NCI-H1105 (cell line): Measurements from ENCODE around the gene CHCHD6.

Experiments used
- DNase-seq: peaks from one replicate; lab custom pipeline; 2025; lab: John Stamatoyannopoulos, UW

CHCHD6 gene

GRCh38 chr3:126865736-126866135 lies 161.7 kb downstream of the CHCHD6 start:
- no peak for DNase-seq

DNA sequence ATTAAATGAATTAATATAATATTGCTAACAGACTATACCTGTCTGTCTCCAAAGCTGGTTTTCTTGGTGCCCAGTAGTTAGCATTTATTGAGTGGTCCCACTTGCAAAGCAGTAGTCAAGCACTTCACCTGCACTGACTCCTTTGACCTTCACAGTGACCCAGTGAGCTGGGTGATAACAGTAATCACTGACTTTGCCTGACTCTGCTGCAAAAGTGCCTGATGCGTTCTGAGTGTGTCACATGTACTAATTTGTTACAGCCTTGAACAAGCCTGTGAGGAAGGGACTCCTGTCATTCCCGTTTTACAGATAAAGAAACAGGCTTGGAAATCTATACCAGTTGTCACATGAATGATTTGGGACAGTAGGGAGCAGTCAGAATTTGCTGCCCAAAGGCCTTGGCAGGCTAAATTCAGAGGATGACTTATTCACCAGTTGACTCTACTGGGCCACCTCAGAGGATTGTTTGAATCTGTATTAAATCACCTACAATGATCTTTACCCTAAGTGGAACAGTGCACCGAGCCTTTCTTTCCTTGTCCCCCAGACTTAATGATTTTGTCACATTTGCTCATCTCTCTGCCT lies 162.2 kb downstream of the CHCHD6 start:
- no peak for DNase-seq

DNA sequence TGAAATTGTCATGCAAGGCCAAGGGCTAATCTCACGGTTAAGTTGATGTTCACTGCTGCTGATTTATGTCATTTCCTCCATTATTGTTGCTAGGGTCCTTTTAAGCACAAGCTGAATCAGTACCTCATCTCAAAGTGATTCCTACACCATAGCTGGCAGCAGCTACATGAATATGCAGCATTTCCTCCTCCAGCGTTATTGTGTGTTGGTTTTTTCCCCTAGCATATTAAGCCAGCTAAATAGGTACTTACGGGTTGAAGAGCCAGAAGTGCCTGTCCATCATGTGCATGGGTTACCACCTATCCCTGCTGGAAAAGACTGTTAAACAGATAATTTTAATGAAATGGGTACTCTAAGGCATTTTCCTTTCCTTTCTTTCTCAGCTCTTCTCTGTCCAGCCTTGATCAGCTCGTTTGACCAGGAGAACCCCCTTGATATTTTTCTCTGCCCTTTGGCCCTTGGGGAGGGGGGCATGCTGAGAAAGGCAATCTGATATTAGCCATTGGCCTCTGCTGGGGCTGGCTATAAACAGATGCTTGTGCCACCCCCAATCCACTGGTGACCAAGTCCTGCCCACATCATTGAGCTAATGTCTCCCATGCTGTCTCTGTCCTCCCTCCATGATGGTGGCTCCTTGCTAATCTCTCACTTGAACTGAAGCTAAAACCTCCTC lies 163.3 kb downstream of the CHCHD6 start:
- DNase-seq = no peak

DNA sequence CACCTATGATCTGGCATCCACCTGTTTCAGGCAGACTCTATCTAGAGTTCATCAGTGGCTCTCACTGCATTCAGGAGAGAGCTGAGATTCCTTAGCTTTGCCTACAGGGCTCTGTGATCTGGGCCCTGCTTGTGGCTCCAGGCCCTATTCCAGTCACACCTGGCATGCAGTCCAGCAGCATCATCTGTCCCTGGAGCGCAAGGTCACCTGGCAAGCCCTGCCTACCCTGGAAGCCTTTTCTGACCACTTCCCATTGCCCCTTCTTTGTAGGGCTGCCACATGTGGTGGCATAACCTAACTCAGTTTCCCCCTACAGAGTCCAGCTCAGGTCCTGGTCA lies 163.8 kb downstream of the CHCHD6 start:
- DNase-seq = no peak

DNA sequence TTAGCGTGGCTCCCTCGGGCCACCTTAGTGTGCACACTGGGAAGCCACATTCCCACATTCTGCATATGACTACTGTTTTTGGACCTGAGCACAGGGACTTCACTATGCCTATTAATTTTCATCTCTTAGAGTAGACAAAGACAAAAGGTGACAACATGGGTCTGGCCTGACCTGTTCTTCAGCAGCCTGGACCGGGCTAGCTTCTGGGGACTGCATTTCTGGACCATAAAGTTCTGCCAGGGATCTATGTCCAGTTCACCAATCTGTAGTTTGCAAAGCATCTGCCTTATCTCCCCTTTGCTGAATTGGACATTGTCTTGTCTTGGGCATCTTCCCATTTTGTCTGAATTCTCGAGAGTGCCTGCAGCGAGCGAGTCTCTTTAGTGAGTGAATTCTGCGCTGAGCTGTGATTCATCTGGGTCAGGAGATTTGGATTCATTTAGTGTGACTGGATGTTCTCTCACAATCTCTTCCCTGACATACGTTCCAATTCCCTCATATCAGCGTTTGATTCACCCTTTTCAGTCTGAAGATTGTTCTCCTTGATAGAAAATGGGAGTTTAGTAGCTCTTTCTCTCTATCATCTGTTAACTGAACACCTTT lies 166.7 kb downstream of the CHCHD6 start:
- DNase-seq = no peak

DNA sequence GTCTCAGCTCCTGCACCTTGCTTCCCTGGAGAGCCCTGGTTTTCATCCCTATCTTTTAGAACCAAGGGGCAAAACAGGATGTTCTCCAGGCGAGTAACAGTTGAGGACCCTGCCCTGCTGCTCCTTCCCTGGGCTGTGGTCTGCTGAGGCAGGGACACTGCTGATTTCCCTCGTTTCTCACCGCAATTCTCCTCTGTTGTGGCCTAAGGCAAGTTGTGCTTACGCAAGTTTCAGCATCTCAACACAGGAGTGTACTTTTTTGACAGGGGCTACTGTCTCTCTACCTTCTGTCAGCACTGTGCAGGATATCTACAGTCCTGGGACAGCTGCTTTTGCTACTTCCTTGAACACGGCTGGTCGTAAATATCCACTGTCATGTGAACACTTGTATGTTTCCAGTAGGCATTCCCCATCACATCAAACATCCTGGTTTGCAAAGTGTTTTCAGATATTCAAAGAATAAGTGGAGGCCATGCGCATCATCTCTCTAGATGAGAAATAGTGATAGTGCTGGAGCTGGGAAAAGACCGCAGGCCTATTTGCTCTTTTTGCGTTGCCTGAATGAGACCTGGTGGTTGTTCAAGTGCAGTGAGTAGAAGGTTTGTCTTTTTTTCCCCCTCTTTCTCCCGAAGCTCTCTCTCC lies 168.8 kb downstream of the CHCHD6 start:
- DNase-seq = no peak

- DNase-seq = no peak
These were observed 169.4 kb downstream of the CHCHD6 start for GRCh38 chr3:126873416-126873815.

GRCh38 chr3:126878664-126879063 lies 174.6 kb downstream of the CHCHD6 start:
- DNase-seq = no peak

GRCh38 chr3:126880901-126881300 lies 176.9 kb downstream of the CHCHD6 start:
- no peak for DNase-seq

DNA sequence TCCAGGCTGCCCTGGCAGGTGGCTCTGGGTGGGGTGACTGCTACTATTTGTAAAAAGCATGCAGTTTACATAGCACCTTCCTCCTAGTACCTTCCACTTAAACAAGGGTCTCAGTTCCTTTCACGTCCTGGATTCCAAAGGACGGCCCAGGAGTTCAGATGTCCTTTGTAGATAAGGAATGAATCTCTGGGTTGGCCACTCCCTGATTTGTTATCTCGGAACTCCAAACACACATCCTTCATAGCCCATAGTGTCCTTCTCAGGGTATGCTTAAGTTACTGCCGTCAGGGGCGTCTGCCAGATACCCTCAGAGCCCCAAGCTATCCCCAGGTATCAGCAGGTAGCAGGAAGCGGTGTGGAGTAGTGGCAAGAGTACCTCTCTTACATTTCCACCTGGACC lies 177.8 kb downstream of the CHCHD6 start:
- DNase-seq = no peak

DNA sequence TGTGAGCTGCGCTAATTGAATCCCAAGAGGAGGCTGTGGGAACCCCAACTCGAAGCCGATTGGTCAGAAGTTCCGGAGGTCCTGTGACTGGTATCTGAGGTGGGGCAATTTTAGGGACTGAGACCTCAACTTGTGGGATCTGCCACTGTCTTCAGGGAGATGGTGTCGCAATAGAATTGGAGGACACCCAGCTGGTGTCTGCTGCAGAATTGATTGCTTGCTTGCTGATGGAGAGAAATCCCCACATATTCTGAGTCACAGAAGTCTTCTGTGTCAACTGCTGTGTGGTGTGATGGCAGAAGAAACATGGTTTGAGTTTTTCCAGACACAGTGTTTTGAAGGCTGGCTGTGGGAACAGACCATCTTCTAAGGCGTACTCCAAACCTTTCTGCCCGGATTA lies 179.2 kb downstream of the CHCHD6 start:
- DNase-seq = no peak

DNA sequence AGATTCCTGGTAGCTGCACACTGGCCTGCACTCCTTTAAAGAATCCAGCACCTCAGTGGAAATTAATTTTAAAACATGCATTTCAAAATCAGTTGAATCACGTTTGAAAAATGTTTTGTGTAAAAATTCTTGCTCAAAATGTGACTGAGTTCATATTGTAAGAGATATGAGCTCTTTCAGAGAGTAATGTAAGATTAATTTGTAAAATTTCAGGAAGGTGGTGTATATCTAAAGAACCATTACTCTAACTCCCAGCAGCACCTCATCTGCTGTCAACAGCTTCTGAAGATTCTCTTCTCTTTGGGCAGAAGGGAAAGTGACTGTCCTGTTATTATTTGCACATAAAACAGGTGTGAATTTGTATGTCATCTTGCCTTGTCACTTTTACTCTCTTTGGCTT lies 181.4 kb downstream of the CHCHD6 start:
- DNase-seq = no peak

GRCh38 chr3:126886217-126886616 lies 182.2 kb downstream of the CHCHD6 start:
- DNase-seq = no peak

DNA sequence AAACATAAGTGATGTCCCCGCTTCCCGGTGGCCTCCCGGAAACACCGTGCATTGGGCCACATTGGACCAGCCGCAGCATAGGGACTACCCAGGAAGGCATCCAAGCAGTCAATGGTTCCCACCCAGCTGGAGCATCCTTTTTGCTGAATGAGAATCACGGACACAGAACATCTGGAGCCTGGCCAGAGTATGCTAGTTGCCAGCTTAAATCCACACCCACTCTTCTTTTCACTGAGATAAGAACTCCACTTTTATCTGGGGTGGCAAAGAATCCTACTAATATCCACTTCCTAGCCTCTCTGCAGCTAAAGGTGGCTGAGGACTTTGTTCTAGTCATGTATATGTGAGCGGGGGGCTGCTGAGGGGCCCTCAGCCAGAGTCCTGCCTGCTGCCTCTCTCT lies 183.6 kb downstream of the CHCHD6 start:
- DNase-seq = no peak

- no peak for DNase-seq
These were observed 184.2 kb downstream of the CHCHD6 start for GRCh38 chr3:126888186-126888760.

DNA sequence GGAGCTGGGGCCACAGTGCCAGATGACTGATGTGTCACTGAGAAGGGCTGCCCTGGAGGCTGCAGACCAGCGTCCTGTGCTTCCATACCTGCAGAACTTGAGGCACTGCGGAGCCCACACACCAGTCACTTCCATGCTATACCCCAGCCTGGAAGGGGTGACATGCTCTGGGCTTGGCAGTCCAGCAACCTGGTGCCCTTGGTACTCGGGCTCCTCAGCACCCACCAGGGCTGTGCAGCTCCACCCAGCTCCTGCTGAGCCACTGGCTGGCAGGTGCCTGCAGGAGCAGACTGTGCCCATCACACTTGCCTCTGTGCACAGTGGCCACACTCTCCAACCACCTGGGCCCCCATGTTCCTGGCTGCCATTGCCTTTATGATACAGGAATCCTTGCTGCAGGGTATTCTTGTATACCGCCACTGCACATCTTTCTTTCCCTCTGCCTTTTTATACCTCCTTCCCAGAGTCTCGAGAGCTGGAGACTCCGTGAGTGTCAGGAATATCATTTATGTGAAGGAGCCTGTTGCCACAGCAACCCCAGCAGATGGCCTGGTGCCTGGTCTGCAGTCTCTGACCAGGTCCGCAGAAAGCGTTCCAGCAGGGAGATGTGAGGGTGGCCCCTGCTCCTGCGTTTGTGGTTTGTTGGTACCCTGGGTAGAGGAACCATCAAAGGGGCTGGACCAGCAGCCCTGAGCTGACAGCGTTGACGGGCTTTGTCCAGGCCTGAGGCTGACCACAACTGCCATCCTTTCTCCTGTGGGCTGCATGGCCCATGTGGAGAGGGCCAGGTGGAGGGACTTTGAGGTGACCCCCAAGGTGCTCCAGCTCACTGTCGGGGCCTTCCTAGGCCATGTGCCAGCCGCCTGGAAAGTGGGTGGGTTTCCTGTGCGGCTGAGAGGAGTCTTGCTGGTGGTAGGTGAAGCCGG lies 185.5 kb downstream of the CHCHD6 start:
- no peak for DNase-seq

- no peak for DNase-seq
These were observed 187.1 kb downstream of the CHCHD6 start for GRCh38 chr3:126891141-126891540.

GRCh38 chr3:126891791-126892190 lies 187.8 kb downstream of the CHCHD6 start:
- no peak for DNase-seq

DNA sequence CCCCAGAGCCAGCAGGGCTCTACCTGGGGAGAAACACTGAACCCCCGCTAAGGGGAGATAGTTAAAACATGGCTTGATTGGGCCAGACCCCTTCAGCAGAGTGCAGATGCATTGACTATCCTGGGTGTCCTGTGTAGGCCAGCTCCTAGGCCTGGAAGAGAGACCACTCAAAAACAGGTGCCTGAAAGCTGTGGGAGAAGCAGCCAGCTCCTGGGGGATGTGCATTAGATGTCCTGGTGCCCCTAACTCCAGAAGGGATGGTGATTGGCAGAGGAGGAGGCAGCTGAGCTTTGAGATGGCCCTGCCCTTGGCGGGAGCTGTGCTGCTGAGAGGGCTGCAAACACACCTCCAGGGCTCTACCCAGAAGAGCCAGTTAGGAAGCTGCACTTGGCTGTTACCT lies 189.6 kb downstream of the CHCHD6 start:
- no peak for DNase-seq

DNA sequence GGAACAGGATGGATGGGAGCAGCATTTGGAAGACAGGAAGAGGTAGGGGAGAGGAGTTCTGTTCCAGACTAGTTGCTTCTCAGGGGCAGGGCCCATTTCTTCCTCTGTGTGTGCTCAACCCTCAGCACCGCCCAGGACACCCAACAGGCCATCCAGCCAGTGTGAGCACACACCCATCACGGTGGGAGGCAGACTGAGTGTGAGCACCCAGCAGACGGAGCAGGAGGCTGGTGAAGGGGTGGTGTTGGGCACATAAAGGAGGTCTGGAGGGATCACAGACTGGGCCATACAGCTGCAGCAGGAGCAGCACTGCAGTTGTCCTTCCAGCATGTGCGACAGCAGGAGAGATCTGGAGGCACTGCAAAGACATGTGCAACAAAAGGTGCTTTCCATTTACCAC lies 190.4 kb downstream of the CHCHD6 start:
- no peak for DNase-seq

GRCh38 chr3:126895178-126896066 lies 191.4 kb downstream of the CHCHD6 start:
- DNase-seq = peak; percentile 51
